Measurements from ENCODE around the gene AGPS.
"Not testable (repeated sequence)": the region's sequence is repeated elsewhere in the genome, so short reads cannot be mapped to it uniquely, and the experiment has no call there.

The AGPS gene

GRCh38 chr2:177433402-177433801 is 40.8 kb downstream of the AGPS start:
- no peak overlapping the region for H3K4me3 ChIP-seq (ENCODE audit: low read length)
- no peak for DNase-seq (ENCODE audit: low read depth)
- TF ChIP-seq, protein P1, sequence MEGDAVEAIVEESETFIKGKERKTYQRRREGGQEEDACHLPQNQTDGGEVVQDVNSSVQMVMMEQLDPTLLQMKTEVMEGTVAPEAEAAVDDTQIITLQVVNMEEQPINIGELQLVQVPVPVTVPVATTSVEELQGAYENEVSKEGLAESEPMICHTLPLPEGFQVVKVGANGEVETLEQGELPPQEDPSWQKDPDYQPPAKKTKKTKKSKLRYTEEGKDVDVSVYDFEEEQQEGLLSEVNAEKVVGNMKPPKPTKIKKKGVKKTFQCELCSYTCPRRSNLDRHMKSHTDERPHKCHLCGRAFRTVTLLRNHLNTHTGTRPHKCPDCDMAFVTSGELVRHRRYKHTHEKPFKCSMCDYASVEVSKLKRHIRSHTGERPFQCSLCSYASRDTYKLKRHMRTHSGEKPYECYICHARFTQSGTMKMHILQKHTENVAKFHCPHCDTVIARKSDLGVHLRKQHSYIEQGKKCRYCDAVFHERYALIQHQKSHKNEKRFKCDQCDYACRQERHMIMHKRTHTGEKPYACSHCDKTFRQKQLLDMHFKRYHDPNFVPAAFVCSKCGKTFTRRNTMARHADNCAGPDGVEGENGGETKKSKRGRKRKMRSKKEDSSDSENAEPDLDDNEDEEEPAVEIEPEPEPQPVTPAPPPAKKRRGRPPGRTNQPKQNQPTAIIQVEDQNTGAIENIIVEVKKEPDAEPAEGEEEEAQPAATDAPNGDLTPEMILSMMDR (conservative IDR thresholded peaks at IDR 0.05; ENCODE audit: low read depth, low read length) = no peak

DNA sequence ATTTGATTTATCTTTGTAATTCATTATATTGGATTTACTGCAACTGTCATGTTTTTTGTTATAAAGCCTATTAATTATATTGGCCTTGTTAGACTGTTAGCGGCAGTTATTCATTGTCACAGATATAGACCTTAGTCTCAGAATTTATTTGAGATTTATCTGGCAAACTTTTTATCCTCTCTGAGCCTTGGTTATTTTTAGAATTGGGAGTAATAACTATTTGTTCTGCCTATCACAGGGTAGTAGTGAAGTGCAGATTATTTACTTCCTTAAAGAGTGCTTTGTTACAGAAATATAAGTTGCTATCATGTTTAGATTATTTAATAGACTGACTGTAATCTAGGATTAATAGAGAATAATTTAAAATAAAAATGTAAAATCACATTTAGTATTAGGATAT is 41.9 kb downstream of the AGPS start:
- TF ChIP-seq, protein P1 (conservative IDR thresholded peaks at IDR 0.05; ENCODE audit: low read depth, low read length) = no peak
- no peak overlapping the region for H3K4me3 ChIP-seq (ENCODE audit: low read length)
- DNase-seq (ENCODE audit: low read depth) = no peak

DNA sequence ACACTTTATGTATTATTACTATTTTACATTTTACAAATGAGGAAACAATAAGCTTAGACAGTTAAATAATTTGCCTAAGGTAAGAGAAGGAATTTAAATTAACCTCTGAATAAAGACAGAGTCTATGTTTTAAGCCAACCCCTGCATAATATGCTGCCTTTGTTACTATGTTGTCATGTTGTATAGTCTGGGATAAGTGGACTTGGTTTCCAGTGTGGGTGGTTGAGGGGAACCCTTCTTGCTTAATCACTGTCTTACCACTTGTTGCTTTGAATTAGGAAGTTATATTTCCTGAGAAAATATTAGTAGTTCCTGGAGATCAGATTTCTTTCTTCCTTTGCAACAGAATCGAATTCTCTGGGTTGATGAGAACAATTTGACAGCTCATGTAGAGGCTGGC is 52.6 kb downstream of the AGPS start:
- no peak for DNase-seq (ENCODE audit: low read depth)
- TF ChIP-seq, protein P1 (conservative IDR thresholded peaks at IDR 0.05; ENCODE audit: low read depth, low read length) = no peak
- no peak overlapping the region for H3K4me3 ChIP-seq (ENCODE audit: low read length)

GRCh38 chr2:177448031-177448430 is 55.5 kb downstream of the AGPS start:
- TF ChIP-seq, protein P1 (conservative IDR thresholded peaks at IDR 0.05; ENCODE audit: low read depth, low read length) = no peak
- DNase-seq (ENCODE audit: low read depth) = no peak
- H3K4me3 ChIP-seq (ENCODE audit: low read length) = no peak overlapping the region

GRCh38 chr2:177449159-177449558 is 56.6 kb downstream of the AGPS start:
- DNase-seq (ENCODE audit: low read depth) = no peak
- TF ChIP-seq, protein P1 (conservative IDR thresholded peaks at IDR 0.05; ENCODE audit: low read depth, low read length) = no peak
- H3K4me3 ChIP-seq (ENCODE audit: low read length) = no peak overlapping the region

- TF ChIP-seq, protein P1 (conservative IDR thresholded peaks at IDR 0.05; ENCODE audit: low read depth, low read length) = no peak
- H3K4me3 ChIP-seq (ENCODE audit: low read length) = no peak overlapping the region
- no peak for DNase-seq (ENCODE audit: low read depth)
Measured at GRCh38 chr2:177455187-177455586, 62.6 kb downstream of the AGPS start.

DNA sequence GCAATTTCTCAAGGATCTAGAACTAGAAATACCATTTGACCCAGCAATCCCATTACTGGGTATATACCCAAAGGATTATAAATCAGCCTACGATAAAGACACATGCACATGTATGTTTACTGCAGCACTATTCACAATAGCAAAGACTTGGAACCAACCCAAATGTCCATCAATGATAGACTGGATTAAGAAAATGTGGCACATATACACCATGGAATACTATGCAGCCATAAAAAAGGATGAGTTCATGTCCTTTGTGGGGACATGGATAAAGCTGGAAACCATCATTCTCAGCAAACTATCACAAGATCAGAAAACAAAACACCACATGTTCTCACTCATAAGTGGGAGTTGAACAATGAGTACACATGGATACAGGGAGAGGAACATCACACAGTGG is 67.2 kb downstream of the AGPS start:
- DNase-seq (ENCODE audit: low read depth); H3K4me3 ChIP-seq (ENCODE audit: low read length): not testable (repeated sequence)

Measured in retinal pigment epithelial cell (primary cell).